GM21529 (cell line): ENCODE results near the gene SLC16A2.

ENCODE experiments used
- ATAC-seq: cut with Tn5 transposase; IDR thresholded peaks from one replicate; pipeline ENCODE4 v1.9.1; 2021; ENCODE audit not compliant: unreplicated experiment

Gene SLC16A2

GRCh38 chrX:74421036-74421739 lies at the start of gene SLC16A2:
TSS of gene SLC16A2 (plus strand) at chrX:74421493. CDS start at chrX:74421638, 145 bp downstream.
- no peak for ATAC-seq

- ATAC-seq: no peak
These were observed 49.0 kb upstream of the SLC16A2 start for GRCh38 chrX:74372272-74372671.

- ATAC-seq: no peak
These were observed 44.0 kb upstream of the SLC16A2 start for GRCh38 chrX:74377282-74377681.

DNA sequence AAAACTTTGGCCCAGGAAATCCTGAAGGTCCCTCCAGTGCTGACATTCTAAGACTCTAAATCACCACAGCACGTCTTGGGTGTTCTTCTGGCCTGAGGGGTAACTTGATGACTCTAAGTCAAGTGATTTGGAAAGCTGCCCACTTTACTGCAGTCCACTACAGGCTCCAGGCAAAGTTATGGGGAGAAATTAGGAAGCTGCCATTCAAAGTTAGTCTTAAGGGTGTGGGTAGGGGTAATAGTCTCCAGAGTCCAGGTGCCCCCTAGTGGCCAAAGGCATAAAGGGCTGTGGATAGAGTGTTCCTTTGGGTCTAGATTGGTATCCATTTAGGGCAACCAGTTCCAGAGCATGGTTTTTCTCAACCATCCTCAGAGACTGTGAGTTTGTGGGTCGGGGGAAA lies 38.7 kb upstream of the SLC16A2 start:
- ATAC-seq: peak; percentile 90

- ATAC-seq: no peak
These were observed 37.7 kb upstream of the SLC16A2 start for GRCh38 chrX:74383611-74384010.

DNA sequence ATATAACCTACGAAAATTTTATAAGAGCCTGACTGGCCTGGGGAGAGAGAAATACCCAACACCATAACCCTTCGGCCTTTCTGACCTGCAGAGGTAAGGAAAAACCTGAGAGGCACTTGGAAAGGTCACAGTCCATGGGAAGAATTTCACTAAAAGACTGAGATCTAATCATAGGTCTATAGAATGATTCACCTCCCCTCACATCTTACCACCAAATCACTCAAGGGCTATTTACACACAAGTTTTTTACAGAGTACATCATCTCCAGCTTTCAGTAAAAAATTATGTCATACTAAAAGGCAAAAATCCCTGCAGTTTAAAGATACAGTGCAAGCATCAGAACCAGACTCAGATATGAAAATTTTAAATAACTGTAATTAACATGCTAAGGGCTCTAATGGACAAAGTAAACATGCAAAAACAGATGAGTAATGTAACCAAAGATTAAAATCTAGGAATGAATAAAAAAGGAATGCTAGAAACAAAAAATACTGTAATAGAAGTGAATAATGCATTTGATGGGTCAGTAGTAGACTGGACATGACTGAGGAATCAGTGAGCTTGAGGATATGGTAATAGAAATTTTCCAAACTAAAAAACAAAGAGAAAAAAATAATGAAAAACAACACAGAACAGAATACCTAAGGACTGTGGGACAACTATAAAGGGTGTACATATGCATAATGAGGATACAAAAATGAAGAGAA lies 32.1 kb upstream of the SLC16A2 start:
- no peak for ATAC-seq

GRCh38 chrX:74395556-74395955 lies 25.7 kb upstream of the SLC16A2 start:
- no peak for ATAC-seq

GRCh38 chrX:74405973-74406489 lies 15.3 kb upstream of the SLC16A2 start:
- no peak for ATAC-seq

DNA sequence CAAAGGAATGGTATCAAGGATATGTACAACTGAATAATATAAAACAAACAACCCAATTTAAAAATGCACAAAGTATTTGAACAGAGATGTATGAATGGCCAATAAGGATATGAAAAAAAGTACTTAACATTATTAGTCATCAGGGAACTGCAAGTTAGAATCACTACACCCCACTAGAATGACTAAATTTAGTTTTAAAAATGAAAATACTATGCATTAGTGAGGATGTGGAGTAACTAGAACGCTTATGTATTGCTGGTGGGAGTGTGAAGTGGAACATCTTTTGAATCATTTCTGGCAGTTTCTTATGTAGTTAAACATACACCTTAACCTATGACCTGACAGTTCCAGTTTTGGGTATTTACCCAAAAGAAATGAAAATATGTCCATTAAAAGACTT lies 13.0 kb upstream of the SLC16A2 start:
- peak; percentile 58 for ATAC-seq

- ATAC-seq: no peak
These were observed 1.5 kb upstream of the SLC16A2 start for GRCh38 chrX:74419864-74420195.

GRCh38 chrX:74420196-74421035 lies 877 bp upstream of the SLC16A2 start:
- ATAC-seq: no peak

DNA sequence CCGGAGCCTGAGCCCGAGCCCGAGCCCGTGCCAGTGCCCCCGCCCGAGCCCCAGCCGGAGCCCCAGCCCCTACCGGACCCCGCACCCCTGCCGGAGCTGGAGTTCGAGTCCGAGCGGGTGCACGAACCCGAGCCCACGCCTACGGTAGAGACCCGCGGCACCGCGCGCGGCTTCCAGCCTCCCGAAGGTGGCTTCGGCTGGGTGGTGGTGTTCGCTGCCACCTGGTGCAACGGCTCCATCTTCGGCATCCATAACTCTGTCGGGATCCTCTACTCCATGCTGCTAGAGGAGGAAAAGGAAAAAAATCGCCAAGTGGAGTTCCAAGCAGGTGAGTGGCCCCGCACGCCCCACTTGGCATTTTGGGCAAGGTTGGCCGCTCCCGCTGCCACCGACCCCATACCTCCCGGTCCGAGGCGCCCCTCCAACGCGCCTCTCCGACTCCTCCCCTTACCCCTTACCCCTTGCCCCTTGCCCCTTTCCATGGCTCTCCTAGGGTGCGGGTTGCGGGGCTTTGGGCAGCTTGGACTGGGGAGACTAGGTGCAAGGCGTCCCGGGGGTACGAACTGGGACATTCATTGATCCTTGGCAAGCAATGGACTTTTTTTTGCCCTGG lies 553 bp downstream of the SLC16A2 start:
- ATAC-seq: no peak

DNA sequence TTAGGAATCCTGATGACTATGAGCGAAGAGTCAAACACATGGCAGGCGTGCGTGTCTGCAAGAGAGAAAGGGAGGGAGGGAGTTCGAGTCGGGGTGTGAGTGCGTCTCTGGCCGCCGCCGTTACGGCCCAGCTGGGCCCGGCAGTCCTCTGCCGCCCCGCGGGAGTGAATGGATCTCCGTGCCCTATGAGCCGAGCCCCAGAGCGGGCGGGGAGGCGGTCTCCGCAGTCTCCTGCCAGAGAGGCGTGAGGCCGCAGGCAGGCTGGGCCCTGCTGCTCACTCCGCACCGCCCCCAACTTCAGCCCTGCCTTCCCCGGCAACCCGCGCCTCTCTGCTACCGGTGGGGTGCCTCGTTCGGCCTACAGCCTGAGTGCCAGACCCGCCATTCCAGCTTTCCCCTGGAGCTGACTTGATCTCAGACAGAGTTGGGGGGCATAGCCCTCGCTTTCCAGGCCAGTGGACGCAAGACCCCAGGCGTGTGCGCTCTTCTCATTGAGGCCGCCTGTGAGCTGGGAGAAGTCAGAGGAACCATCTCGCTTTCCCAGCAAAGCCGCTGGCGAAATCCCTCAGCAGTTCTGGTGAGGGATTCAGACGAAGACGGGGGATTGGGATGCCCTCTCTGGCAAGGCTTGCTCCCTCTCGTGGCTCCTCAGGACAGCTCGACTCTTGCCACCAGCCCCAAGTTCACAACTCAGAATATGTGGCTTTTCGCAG lies 1.4 kb downstream of the SLC16A2 start:
- no peak for ATAC-seq

- ATAC-seq: no peak
These were observed 2.2 kb downstream of the SLC16A2 start for GRCh38 chrX:74423289-74423998.

- ATAC-seq: no peak
These were observed 4.8 kb downstream of the SLC16A2 start for GRCh38 chrX:74426071-74426470.

DNA sequence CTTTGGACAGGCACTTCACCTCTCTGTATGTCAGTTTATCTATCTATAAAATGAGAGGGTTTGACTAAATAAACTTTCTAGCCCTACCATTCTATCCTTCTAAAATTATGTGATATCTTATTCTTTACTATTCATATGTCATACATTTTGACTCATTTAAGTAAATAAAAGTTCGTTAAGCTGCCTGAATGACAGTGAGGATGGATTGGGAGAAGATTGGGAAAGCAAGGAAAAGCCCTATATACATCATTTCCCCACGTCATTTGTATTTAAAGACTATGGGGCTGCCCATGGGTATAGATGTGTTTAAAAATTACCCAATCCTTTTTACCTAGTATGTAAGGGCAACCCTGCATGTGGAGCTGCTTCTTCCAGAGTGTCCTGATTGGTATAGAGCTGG lies 5.3 kb downstream of the SLC16A2 start:
- ATAC-seq: no peak

DNA sequence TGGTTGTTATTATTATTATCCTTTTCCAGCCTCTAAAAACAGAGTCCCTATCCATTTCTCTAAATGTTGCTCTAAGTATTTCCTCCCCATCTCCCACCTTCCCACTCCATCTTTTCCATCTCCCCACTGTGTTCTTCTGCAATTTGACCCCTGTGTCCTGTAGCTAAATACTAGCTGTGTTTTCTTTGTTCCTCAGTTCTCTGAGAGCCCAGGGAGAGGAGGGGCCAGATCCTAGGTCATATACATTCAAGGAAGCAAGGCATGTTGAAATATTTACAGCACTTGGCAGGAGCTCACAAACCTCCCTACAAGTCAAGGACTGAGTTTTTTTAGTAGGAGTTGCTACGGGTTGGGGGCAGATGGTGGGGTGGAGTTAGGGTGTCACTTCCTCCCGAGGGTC lies 10.5 kb downstream of the SLC16A2 start:
- ATAC-seq: no peak

DNA sequence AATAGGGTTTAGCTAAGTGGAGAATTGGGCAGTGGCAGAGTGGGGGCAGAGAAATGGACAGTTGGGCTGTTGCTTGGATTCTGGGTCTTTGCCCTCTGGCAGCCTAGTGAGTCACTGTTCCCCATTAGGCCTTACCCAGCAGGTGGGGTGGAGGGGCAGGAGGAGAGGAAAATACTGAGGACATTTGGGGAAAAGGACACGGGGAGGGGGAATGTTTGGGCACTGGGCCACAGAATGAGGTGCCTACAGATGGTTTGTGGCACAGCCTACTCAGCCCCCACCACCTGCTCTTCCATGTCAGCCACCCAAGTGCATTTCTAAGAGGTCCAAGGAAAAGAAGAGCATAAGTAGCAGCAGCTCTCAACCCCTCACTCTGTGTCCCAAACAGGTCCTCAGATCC lies 13.0 kb downstream of the SLC16A2 start:
- ATAC-seq: no peak

GRCh38 chrX:74437530-74437929 lies 16.2 kb downstream of the SLC16A2 start:
- no peak for ATAC-seq

DNA sequence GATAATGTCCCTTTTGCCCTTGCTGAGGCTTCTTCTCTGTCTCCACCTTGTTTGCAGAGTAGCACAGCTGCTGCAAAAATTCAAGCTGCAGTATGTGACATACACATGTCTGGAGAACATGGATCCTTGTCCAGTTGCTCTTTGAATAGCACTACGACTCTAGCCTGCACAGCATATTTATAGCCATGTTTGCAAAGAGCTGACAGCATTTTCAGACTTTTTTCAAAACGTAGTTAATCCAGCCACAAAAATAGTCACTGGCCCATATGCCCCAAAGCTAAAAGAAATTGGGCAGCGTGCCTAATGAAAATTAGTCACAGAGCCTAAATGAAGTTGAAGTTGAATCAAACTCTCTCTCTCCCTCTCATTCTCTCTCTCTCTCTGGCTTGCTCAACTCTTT lies 17.5 kb downstream of the SLC16A2 start:
- no peak for ATAC-seq
